Measurements from ENCODE around the gene TBX5.

DNA sequence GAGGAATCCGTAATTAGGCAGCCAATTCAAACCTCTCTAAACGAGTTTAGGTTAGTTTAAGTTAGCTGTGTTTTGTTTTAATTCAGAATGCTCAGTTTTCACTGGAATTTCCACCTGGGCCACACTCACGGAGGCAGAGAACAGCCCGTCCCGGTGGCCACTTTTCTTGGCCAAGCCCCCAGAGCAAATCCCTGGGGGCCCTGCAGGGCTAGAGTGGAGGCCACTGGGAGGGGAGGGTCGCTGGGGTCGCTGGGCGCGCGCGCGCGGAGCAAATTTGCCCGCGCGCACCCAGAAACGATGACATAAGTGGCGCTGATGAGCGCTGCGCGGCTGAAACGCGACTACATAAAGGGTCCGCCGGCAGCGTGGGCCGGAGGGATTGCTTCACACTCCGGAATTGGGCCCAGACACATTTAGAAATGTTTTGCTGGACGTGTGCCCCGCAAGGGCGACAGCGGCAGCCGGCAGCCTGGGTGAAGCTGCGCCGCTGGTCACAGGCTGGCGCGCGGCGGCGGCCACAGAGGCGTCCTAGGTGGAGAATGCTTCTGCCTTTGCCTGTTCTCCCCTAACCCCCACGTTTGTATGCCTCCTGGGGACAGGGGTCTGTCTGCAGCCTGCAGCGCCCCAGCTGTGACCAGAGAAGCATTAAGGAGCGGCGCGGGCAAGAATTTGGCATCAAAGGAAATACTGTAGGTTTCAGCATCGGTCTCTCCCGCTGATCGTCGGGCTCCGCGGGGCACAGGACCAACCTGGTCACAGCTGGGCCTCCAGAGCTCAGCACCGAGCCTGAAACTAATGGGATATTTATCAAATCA is 37.9 kb upstream of the TBX5 start:
- TF ChIP-seq POLR2A (IDR thresholded peaks at IDR 0.05; ENCODE audit: low read length), result no peak
- TF ChIP-seq GATA1 (IDR thresholded peaks at IDR 0.05; ENCODE audit: low read depth, low read length), result no peak

All from erythroblast (primary cell).